GM06990 (cell line): ENCODE measurements around the gene KRTAP21-3.

Experiments used
- DNase-seq: peaks from one replicate; pipeline ENCODE4 v3.0.0-alpha.2; 2011; ENCODE audit not compliant: insufficient read length; ENCODE audit errors: extremely low read depth
- H3K27me3 ChIP-seq: replicated peaks from 2 replicates; pipeline ENCODE4 v1.6.0; 2011; ENCODE audit warnings: low read length; ENCODE audit not compliant: control insufficient read depth, insufficient read depth
- H3K36me3 ChIP-seq: 2 replicates; pipeline ENCODE4 v1.5.1; 2011; ENCODE audit warnings: low read length; ENCODE audit not compliant: control insufficient read depth, insufficient read depth
- H3K4me3 ChIP-seq: replicated peaks from 2 replicates; pipeline ENCODE4 v1.5.1; 2011; ENCODE audit warnings: low read depth, mild to moderate bottlenecking, control low read depth, low read length
- TF ChIP-seq, protein P1 (sequence below): IDR thresholded peaks from 2 replicates; pipeline ENCODE4 v1.5.1; 2011; ENCODE audit warnings: low read length, control low read depth, mild to moderate bottlenecking, inconsistent platforms; ENCODE audit not compliant: insufficient read depth, poor library complexity, severe bottlenecking

The KRTAP21-3 gene

GRCh38 chr21:30680586-30680985, 38.0 kb downstream of the KRTAP21-3 start:
- Histone ChIP-seq H3K4me3 (no peak overlapping the region), H3K36me3 (no peaks in the 10 kb centered on the region), H3K27me3 (no peaks in the 10 kb centered on the region)
- no peak for DNase-seq
- TF ChIP-seq, protein P1, sequence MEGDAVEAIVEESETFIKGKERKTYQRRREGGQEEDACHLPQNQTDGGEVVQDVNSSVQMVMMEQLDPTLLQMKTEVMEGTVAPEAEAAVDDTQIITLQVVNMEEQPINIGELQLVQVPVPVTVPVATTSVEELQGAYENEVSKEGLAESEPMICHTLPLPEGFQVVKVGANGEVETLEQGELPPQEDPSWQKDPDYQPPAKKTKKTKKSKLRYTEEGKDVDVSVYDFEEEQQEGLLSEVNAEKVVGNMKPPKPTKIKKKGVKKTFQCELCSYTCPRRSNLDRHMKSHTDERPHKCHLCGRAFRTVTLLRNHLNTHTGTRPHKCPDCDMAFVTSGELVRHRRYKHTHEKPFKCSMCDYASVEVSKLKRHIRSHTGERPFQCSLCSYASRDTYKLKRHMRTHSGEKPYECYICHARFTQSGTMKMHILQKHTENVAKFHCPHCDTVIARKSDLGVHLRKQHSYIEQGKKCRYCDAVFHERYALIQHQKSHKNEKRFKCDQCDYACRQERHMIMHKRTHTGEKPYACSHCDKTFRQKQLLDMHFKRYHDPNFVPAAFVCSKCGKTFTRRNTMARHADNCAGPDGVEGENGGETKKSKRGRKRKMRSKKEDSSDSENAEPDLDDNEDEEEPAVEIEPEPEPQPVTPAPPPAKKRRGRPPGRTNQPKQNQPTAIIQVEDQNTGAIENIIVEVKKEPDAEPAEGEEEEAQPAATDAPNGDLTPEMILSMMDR: no peak

DNA sequence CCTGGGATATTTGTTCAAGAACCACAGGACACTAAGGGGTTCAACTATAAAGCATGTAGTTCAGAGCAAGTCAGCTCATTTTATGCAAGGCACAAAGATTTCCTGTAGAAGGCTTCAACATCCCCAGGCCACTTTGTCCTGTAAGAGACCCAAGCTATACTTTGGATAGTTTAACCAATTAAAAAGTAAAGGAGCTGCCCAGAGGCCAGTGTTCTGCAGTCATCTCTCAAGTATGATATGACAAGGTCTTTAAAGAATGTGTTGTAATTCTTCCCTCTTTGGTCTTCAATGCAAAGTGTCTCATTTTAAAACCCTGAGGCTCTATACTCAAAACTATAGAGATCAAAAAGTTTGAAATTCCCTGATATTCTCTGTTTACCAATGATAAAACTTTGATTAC, 41.8 kb downstream of the KRTAP21-3 start:
- no peak for DNase-seq
- Histone ChIP-seq H3K36me3 (no peaks in the 10 kb centered on the region), H3K4me3 (no peak overlapping the region), H3K27me3 (no peaks in the 10 kb centered on the region)
- TF ChIP-seq, protein P1: no peak

DNA sequence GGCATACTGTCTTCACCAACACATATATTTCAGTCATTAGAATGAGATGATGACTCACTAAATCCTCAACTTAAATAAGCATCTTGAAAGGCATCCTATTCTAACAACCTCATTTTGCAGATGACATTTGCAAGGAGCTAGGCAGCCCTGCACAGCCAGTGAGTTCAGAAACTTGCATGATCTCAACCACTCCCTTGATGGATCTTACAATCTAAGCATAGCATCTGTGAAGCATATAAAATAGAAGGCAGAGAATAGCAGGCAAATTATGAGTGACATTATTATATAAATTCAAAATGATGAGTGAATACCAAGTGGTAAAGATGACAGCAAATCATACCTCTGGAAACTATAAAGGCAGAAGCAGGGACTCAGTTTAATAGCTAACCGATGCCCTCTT, 44.3 kb downstream of the KRTAP21-3 start:
- Histone ChIP-seq H3K4me3 (no peak overlapping the region), H3K27me3 (no peaks in the 10 kb centered on the region), H3K36me3 (no peaks in the 10 kb centered on the region)
- TF ChIP-seq, protein P1: no peak
- no peak for DNase-seq

GRCh38 chr21:30672985-30673650, 45.5 kb downstream of the KRTAP21-3 start:
- TF ChIP-seq, protein P1: no peak
- H3K27me3 ChIP-seq: no peaks in the 10 kb centered on the region
- no peak for DNase-seq

GRCh38 chr21:30668776-30669175, 49.8 kb downstream of the KRTAP21-3 start:
- TF ChIP-seq, protein P1: no peak
- DNase-seq: no peak
- no peak overlapping the region for H3K4me3 ChIP-seq
- H3K27me3 ChIP-seq: no peaks in the 10 kb centered on the region
- no peaks in the 10 kb centered on the region for H3K36me3 ChIP-seq

More at GRCh38 chr21:30672985-30673650, 45.5 kb downstream of the KRTAP21-3 start:
- Histone ChIP-seq H3K4me3 (no peak overlapping the region), H3K36me3 (no peaks in the 10 kb centered on the region)
